Breast epithelium (tissue), 3 donors: ENCODE data around the gene FNDC11.

Experiments
- CTCF ChIP-seq, 3 donors: fragments of 450-650 bp; IDR thresholded peaks; one replicate each; pipeline ENCODE4 v1.5.1; 2016 to 2017; ENCODE audit warnings: antibody characterized with exemption in 3 of 3, mild to moderate bottlenecking in 3 of 3, moderate library complexity in 3 of 3
- POLR2A ChIP-seq: fragments of 450-650 bp; IDR thresholded peaks from one replicate; pipeline ENCODE4 v1.6.1; 2016; ENCODE audit warnings: antibody characterized with exemption, mild to moderate bottlenecking, moderate library complexity
- POLR2AphosphoS5 ChIP-seq, 3 donors: sonication (generic); formaldehyde crosslinking; IDR thresholded peaks; one replicate each; pipeline ENCODE4 v1.6.1; 2017; ENCODE audit warnings: antibody characterized with exemption in 3 of 3

- TF ChIP-seq POLR2A (no peak), CTCF (IDR thresholded peaks at IDR 0.05) (no peak), POLR2AphosphoS5 (IDR thresholded peaks at IDR 0.05) (no peak)
These were observed 38.7 kb downstream of the FNDC11 start for GRCh38 chr20:63592661-63593060.
